GM23338 (cell line): ENCODE results near the gene COA1. TPM values are rescaled to one million over a fixed set of nuclear protein-coding genes. Genes with fewer than 3 reads are reported as not detected.

ENCODE experiments used
- ATAC-seq: fragments of 200-7000 bp; cut with Tn5 transposase; 3 replicates; pipeline ENCODE4 v1.9.1; 2020
- DNase-seq: peaks from one replicate; pipeline ENCODE4 v3.0.0-alpha.2; 2015; ENCODE audit warnings: low spot score
- H2AFZ ChIP-seq: fragments of 200-600 bp; sonication (generic); 2 replicates; pipeline ENCODE4 v1.8.0; 2016; ENCODE audit warnings: antibody characterized with exemption, mild to moderate bottlenecking, moderate library complexity
- H3F3A ChIP-seq: fragments of 200-600 bp; sonication (generic); replicated peaks from 2 replicates; pipeline ENCODE4 v1.8.0; 2017; ENCODE audit warnings: antibody characterized with exemption, mixed run types, low read depth
- H3K27ac ChIP-seq: fragments of 200-600 bp; sonication (generic); 2 replicates; pipeline ENCODE4 v1.6.1; 2016; ENCODE audit warnings: low read depth
- H3K27me3 ChIP-seq: fragments of 200-600 bp; sonication (generic); 2 replicates; pipeline ENCODE4 v1.8.0; 2016; ENCODE audit warnings: mild to moderate bottlenecking, mixed run types, moderate library complexity; ENCODE audit not compliant: insufficient read depth
- H3K36me3 ChIP-seq: fragments of 200-600 bp; sonication (generic); 2 replicates; pipeline ENCODE4 v1.8.0; 2016; ENCODE audit warnings: mild to moderate bottlenecking; ENCODE audit not compliant: insufficient read depth
- H3K4me1 ChIP-seq: fragments of 200-600 bp; sonication (generic); 2 replicates; pipeline ENCODE4 v1.8.0; 2016; ENCODE audit warnings: mild to moderate bottlenecking, moderate library complexity; ENCODE audit not compliant: insufficient read depth
- H3K4me2 ChIP-seq: fragments of 200-600 bp; sonication (generic); 2 replicates; pipeline ENCODE4 v1.7.1; 2017; ENCODE audit warnings: mixed run types
- H3K4me3 ChIP-seq: fragments of 200-600 bp; sonication (generic); 2 replicates; pipeline ENCODE4 v1.6.1; 2016; ENCODE audit warnings: mixed run types
- H3K79me2 ChIP-seq: fragments of 200-600 bp; sonication (generic); replicated peaks from 2 replicates; pipeline ENCODE4 v1.8.0; 2017; ENCODE audit warnings: mild to moderate bottlenecking; ENCODE audit not compliant: insufficient read depth
- H3K9me2 ChIP-seq: fragments of 200-600 bp; sonication (generic); 2 replicates; pipeline ENCODE4 v1.8.0; 2017; ENCODE audit not compliant: insufficient read depth
- H4K20me1 ChIP-seq: fragments of 200-600 bp; sonication (generic); replicated peaks from 2 replicates; pipeline ENCODE4 v1.8.0; 2017; ENCODE audit warnings: mild to moderate bottlenecking; ENCODE audit not compliant: insufficient read depth
- H3K27ac Mint-ChIP-seq: 2 replicates; pipeline ENCODE4 v1.8.0; 2020; ENCODE audit warnings: inconsistent platforms, mild to moderate bottlenecking, moderate library complexity, mixed read lengths
- H3K27me3 Mint-ChIP-seq: 3 replicates; pipeline ENCODE4 v1.8.0; 2022; ENCODE audit warnings: low read depth, mild to moderate bottlenecking, moderate library complexity, mixed read lengths, inconsistent platforms; ENCODE audit not compliant: insufficient read depth, poor library complexity
- H3K36me3 Mint-ChIP-seq: 3 replicates; pipeline ENCODE4 v1.8.0; 2021; ENCODE audit warnings: low read depth, mild to moderate bottlenecking, inconsistent platforms, moderate library complexity, mixed read lengths
- H3K4me1 Mint-ChIP-seq: 3 replicates; pipeline ENCODE4 v1.8.0; 2020; ENCODE audit warnings: mild to moderate bottlenecking, inconsistent platforms, mixed read lengths
- H3K4me3 Mint-ChIP-seq: 3 replicates; pipeline ENCODE4 v1.8.0; 2021; ENCODE audit warnings: moderate library complexity, mild to moderate bottlenecking, inconsistent platforms, mixed read lengths
- H3K9me3 Mint-ChIP-seq: 3 replicates; pipeline ENCODE4 v1.8.0; 2020; ENCODE audit warnings: moderate library complexity, mild to moderate bottlenecking, inconsistent platforms, mixed read lengths
- JUNB ChIP-seq: IDR thresholded peaks from one replicate; pipeline ENCODE4 v1.6.1; 2016; ENCODE audit warnings: antibody characterized with exemption; ENCODE audit not compliant: unreplicated experiment
- STAT1 ChIP-seq: IDR thresholded peaks from one replicate; pipeline ENCODE4 v1.6.1; 2016; ENCODE audit warnings: antibody characterized with exemption; ENCODE audit not compliant: unreplicated experiment
- ZNF114 ChIP-seq: fragments of 250-450 bp; sonication (Bioruptor Pico); IDR thresholded peaks from 2 replicates; pipeline ENCODE4 v1.5.0; 2020; ENCODE audit warnings: mild to moderate bottlenecking, moderate library complexity
- ZNF331 ChIP-seq: fragments of 250-450 bp; sonication (Bioruptor Pico); IDR thresholded peaks from 2 replicates; pipeline ENCODE4 v1.5.0; 2020; ENCODE audit warnings: low read depth, mild to moderate bottlenecking, moderate library complexity
- polyA plus RNA-seq: library from polyadenylated mRNA; unstranded; fragments of >200 nt; fragmentation: Nextera tagmentation; extraction: Ambion mirVana; gene quantifications from 2 replicates; pipeline ENCODE4 v1.2.1, GENCODE V29; 2016
- total RNA-seq: library from RNA; depleted of rRNA; stranded (reverse); fragments of >200 nt; shearing (Covaris generic); gene quantifications from 2 replicates; pipeline ENCODE4 v1.2.3, GENCODE V29; 2014
- TF ChIP-seq, protein P1 (sequence below), 2 experiments: fragments of 200-600 bp in 1 of 2; sonication (generic) in 1 of 2; conservative IDR thresholded peaks; 2 replicates each; pipeline versions ENCODE4 v1.5.1 to v1.6.1; 2016 to 2017; ENCODE audit warnings: antibody characterized with exemption in 2 of 2, low read depth in 2 of 2, mild to moderate bottlenecking in 2 of 2, moderate library complexity in 1 of 2
- TF ChIP-seq, protein P2 (sequence below): fragments of 250-450 bp; sonication (Bioruptor Pico); IDR thresholded peaks from 2 replicates; pipeline ENCODE4 v1.5.0; 2020; ENCODE audit warnings: mild to moderate bottlenecking, moderate library complexity

The COA1 gene
- total and polyA plus RNA-seq, 2 experiments from 2014 or later = 156 to 158 TPM

DNA sequence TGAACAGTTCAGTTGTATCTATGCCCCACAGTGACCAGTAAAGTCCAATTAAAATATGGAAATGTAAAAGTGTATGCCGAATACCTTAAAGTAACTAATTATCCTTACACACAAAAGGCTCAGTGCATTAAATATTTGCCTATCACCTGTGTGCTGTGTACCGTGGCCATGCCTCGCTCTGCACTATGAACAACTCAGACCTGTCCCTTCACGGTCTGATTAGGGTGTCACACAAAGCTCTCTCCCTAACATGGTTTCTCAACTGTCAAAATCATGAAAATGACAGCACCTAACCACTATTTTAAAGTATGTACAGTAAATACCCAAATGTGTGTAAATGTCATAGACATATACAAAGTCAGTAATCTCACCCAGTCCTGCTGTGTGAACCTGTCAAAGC is 103.3 kb downstream of the COA1 start:
- Histone ChIP-seq H3K4me2 (no peak overlapping the region), H3K27me3 (no peaks in the 10 kb centered on the region), H3K4me3 (no peak overlapping the region), H3K27ac (no peak overlapping the region), H3K79me2 (no peaks in the 10 kb centered on the region), H2AFZ (no peak overlapping the region), H3F3A (no peaks in the 10 kb centered on the region), H3K4me1 (peaks cover 14% of the 10 kb centered on the region), H4K20me1 (no peaks in the 10 kb centered on the region), H3K36me3 (no peaks in the 10 kb centered on the region), H3K9me2 (no peaks in the 10 kb centered on the region)
- ATAC-seq (no peak; the same call in 2 of the 3 replicates), DNase-seq (no peak)
- no peak overlapping the region for H3K4me3 Mint-ChIP-seq
- H3K27ac Mint-ChIP-seq = no peak overlapping the region
- H3K4me1 Mint-ChIP-seq = peaks cover 12% of the 10 kb centered on the region; the same call in 2 of the 3 replicates
- H3K27me3 Mint-ChIP-seq = peaks cover 5% of the 10 kb centered on the region
- TF ChIP-seq, protein P1, sequence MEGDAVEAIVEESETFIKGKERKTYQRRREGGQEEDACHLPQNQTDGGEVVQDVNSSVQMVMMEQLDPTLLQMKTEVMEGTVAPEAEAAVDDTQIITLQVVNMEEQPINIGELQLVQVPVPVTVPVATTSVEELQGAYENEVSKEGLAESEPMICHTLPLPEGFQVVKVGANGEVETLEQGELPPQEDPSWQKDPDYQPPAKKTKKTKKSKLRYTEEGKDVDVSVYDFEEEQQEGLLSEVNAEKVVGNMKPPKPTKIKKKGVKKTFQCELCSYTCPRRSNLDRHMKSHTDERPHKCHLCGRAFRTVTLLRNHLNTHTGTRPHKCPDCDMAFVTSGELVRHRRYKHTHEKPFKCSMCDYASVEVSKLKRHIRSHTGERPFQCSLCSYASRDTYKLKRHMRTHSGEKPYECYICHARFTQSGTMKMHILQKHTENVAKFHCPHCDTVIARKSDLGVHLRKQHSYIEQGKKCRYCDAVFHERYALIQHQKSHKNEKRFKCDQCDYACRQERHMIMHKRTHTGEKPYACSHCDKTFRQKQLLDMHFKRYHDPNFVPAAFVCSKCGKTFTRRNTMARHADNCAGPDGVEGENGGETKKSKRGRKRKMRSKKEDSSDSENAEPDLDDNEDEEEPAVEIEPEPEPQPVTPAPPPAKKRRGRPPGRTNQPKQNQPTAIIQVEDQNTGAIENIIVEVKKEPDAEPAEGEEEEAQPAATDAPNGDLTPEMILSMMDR (conservative IDR thresholded peaks at IDR 0.05; ENCODE audit: low read depth in 2 of 2) = no peak
- TF ChIP-seq STAT1 (no peak), ZNF114 (CRISPR knock-in tag) (no peak), ZNF331 (no peak), JUNB (no peak)
- TF ChIP-seq, protein P2, sequence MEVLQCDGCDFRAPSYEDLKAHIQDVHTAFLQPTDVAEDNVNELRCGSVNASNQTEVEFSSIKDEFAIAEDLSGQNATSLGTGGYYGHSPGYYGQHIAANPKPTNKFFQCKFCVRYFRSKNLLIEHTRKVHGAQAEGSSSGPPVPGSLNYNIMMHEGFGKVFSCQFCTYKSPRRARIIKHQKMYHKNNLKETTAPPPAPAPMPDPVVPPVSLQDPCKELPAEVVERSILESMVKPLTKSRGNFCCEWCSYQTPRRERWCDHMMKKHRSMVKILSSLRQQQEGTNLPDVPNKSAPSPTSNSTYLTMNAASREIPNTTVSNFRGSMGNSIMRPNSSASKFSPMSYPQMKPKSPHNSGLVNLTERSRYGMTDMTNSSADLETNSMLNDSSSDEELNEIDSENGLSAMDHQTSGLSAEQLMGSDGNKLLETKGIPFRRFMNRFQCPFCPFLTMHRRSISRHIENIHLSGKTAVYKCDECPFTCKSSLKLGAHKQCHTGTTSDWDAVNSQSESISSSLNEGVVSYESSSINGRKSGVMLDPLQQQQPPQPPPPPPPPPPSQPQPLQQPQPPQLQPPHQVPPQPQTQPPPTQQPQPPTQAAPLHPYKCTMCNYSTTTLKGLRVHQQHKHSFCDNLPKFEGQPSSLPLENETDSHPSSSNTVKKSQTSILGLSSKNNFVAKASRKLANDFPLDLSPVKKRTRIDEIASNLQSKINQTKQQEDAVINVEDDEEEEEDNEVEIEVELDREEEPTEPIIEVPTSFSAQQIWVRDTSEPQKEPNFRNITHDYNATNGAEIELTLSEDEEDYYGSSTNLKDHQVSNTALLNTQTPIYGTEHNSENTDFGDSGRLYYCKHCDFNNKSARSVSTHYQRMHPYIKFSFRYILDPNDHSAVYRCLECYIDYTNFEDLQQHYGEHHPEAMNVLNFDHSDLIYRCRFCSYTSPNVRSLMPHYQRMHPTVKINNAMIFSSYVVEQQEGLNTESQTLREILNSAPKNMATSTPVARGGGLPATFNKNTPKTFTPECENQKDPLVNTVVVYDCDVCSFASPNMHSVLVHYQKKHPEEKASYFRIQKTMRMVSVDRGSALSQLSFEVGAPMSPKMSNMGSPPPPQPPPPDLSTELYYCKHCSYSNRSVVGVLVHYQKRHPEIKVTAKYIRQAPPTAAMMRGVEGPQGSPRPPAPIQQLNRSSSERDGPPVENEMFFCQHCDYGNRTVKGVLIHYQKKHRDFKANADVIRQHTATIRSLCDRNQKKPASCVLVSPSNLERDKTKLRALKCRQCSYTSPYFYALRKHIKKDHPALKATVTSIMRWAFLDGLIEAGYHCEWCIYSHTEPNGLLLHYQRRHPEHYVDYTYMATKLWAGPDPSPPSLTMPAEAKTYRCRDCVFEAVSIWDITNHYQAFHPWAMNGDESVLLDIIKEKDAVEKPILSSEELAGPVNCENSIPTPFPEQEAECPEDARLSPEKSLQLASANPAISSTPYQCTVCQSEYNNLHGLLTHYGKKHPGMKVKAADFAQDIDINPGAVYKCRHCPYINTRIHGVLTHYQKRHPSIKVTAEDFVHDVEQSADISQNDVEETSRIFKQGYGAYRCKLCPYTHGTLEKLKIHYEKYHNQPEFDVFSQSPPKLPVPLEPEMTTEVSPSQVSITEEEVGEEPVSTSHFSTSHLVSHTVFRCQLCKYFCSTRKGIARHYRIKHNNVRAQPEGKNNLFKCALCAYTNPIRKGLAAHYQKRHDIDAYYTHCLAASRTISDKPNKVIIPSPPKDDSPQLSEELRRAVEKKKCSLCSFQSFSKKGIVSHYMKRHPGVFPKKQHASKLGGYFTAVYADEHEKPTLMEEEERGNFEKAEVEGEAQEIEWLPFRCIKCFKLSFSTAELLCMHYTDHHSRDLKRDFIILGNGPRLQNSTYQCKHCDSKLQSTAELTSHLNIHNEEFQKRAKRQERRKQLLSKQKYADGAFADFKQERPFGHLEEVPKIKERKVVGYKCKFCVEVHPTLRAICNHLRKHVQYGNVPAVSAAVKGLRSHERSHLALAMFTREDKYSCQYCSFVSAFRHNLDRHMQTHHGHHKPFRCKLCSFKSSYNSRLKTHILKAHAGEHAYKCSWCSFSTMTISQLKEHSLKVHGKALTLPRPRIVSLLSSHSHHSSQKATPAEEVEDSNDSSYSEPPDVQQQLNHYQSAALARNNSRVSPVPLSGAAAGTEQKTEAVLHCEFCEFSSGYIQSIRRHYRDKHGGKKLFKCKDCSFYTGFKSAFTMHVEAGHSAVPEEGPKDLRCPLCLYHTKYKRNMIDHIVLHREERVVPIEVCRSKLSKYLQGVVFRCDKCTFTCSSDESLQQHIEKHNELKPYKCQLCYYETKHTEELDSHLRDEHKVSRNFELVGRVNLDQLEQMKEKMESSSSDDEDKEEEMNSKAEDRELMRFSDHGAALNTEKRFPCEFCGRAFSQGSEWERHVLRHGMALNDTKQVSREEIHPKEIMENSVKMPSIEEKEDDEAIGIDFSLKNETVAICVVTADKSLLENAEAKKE (CRISPR knock-in tag) = no peak
- H3K9me3 Mint-ChIP-seq = no peaks in the 10 kb centered on the region
- H3K36me3 Mint-ChIP-seq = peaks cover 16% of the 10 kb centered on the region
